HEK293 (cell line): Measurements from ENCODE around the gene PLEKHB1.

Source experiments
- BCL11A ChIP-seq: fragments of 450-650 bp; formaldehyde crosslinking; IDR thresholded peaks from 2 replicates; pipeline ENCODE4 v1.5.1; 2016; ENCODE audit warnings: low read depth, missing biosample characterization, missing genetic modification characterization
- GFI1B ChIP-seq: fragments of 450-650 bp; formaldehyde crosslinking; IDR thresholded peaks from 2 replicates; pipeline ENCODE4 v1.5.1; 2016; ENCODE audit warnings: missing biosample characterization, missing genetic modification characterization
- HOXA7 ChIP-seq: sonication (generic); formaldehyde crosslinking; IDR thresholded peaks from 2 replicates; pipeline ENCODE4 v1.8.1; 2022; ENCODE audit warnings: missing genetic modification reagents, borderline replicate concordance
- INSM2 ChIP-seq: fragments of 450-650 bp; formaldehyde crosslinking; IDR thresholded peaks from 2 replicates; pipeline ENCODE4 v1.5.1; 2016; ENCODE audit warnings: missing biosample characterization, missing genetic modification characterization
- KLF10 ChIP-seq: fragments of 450-650 bp; IDR thresholded peaks from 2 replicates; pipeline ENCODE4 v1.5.1; 2018; ENCODE audit warnings: missing biosample characterization, mild to moderate bottlenecking, missing genetic modification characterization
- PRDM1 ChIP-seq: fragments of 450-650 bp; formaldehyde crosslinking; IDR thresholded peaks from 2 replicates; pipeline ENCODE4; 2016; ENCODE audit warnings: missing biosample characterization, missing genetic modification characterization
- YY2 ChIP-seq: fragments of 450-650 bp; formaldehyde crosslinking; IDR thresholded peaks from 2 replicates; pipeline ENCODE4 v1.5.1; 2016; ENCODE audit warnings: missing biosample characterization, missing genetic modification characterization
- ZBTB26 ChIP-seq: fragments of 450-650 bp; formaldehyde crosslinking; optimal IDR thresholded peaks from 2 replicates; pipeline ENCODE3; 2016; ENCODE audit warnings: missing biosample characterization, mild to moderate bottlenecking, missing genetic modification characterization
- ZBTB6 ChIP-seq: fragments of 450-650 bp; formaldehyde crosslinking; IDR thresholded peaks from 2 replicates; pipeline ENCODE4 v1.5.1; 2017; ENCODE audit warnings: missing biosample characterization, missing genetic modification characterization
- ZEB2 ChIP-seq: fragments of 450-650 bp; formaldehyde crosslinking; IDR thresholded peaks from 2 replicates; pipeline ENCODE4 v1.5.1; 2016; ENCODE audit warnings: missing biosample characterization, missing genetic modification characterization
- ZNF10 ChIP-seq: fragments of 450-650 bp; formaldehyde crosslinking; IDR thresholded peaks from 2 replicates; pipeline ENCODE4 v1.5.1; 2017; ENCODE audit warnings: missing biosample characterization, missing genetic modification characterization
- ZNF146 ChIP-seq: fragments of 450-650 bp; formaldehyde crosslinking; IDR thresholded peaks from 2 replicates; pipeline ENCODE4 v1.5.1; 2016; ENCODE audit warnings: missing biosample characterization, missing genetic modification characterization
- ZNF18 ChIP-seq: fragments of 450-650 bp; formaldehyde crosslinking; IDR thresholded peaks from 2 replicates; pipeline ENCODE4 v1.5.1; 2016; ENCODE audit warnings: missing biosample characterization, missing genetic modification characterization
- ZNF19 ChIP-seq: fragments of 450-650 bp; formaldehyde crosslinking; IDR thresholded peaks from 2 replicates; pipeline ENCODE4; 2016; ENCODE audit warnings: missing biosample characterization, missing genetic modification characterization, low read depth
- ZNF223 ChIP-seq: fragments of 450-650 bp; formaldehyde crosslinking; IDR thresholded peaks from 2 replicates; pipeline ENCODE4 v1.5.1; 2016; ENCODE audit warnings: missing biosample characterization, missing genetic modification characterization
- ZNF23 ChIP-seq: fragments of 450-650 bp; formaldehyde crosslinking; IDR thresholded peaks from 2 replicates; pipeline ENCODE4 v1.5.1; 2016; ENCODE audit warnings: missing biosample characterization, missing genetic modification characterization, borderline replicate concordance
- ZNF37A ChIP-seq: fragments of 450-650 bp; IDR thresholded peaks from 2 replicates; pipeline ENCODE4 v1.5.1; 2018; ENCODE audit warnings: missing biosample characterization, missing genetic modification characterization
- ZNF391 ChIP-seq: fragments of 450-650 bp; formaldehyde crosslinking; IDR thresholded peaks from 2 replicates; pipeline ENCODE4 v1.5.1; 2016; ENCODE audit warnings: low read depth, missing biosample characterization, missing genetic modification characterization, borderline replicate concordance
- ZNF398 ChIP-seq: fragments of 450-650 bp; formaldehyde crosslinking; IDR thresholded peaks from 2 replicates; pipeline ENCODE4 v1.5.1; 2017; ENCODE audit warnings: missing biosample characterization, missing genetic modification characterization
- ZNF423 ChIP-seq: fragments of 450-650 bp; formaldehyde crosslinking; IDR thresholded peaks from 2 replicates; pipeline ENCODE4 v1.5.1; 2016; ENCODE audit warnings: missing biosample characterization, missing genetic modification characterization
- ZNF426 ChIP-seq: fragments of 450-650 bp; formaldehyde crosslinking; IDR thresholded peaks from 2 replicates; pipeline ENCODE4 v1.5.1; 2017; ENCODE audit warnings: missing biosample characterization, missing genetic modification characterization, mild to moderate bottlenecking, inconsistent platforms, moderate library complexity
- ZNF48 ChIP-seq: fragments of 450-650 bp; formaldehyde crosslinking; IDR thresholded peaks from 2 replicates; pipeline ENCODE4 v1.5.1; 2016; ENCODE audit warnings: missing biosample characterization, missing genetic modification characterization
- ZNF514 ChIP-seq: fragments of 450-650 bp; formaldehyde crosslinking; IDR thresholded peaks from 2 replicates; pipeline ENCODE4 v1.5.1; 2016; ENCODE audit warnings: missing biosample characterization, missing genetic modification characterization
- ZNF549 ChIP-seq: fragments of 450-650 bp; IDR thresholded peaks from 2 replicates; pipeline ENCODE4 v1.5.1; 2018; ENCODE audit warnings: missing biosample characterization, missing genetic modification characterization, mild to moderate bottlenecking, inconsistent platforms, moderate library complexity
- ZNF596 ChIP-seq: fragments of 450-650 bp; IDR thresholded peaks from 2 replicates; pipeline ENCODE4 v1.5.0; 2018; ENCODE audit warnings: missing biosample characterization, mild to moderate bottlenecking, missing genetic modification characterization, moderate library complexity
- ZNF623 ChIP-seq: fragments of 450-650 bp; formaldehyde crosslinking; IDR thresholded peaks from 2 replicates; pipeline ENCODE4 v1.5.1; 2016; ENCODE audit warnings: missing biosample characterization, missing genetic modification characterization
- ZNF664 ChIP-seq: fragments of 450-650 bp; formaldehyde crosslinking; IDR thresholded peaks from 2 replicates; pipeline ENCODE4 v1.5.1; 2016; ENCODE audit warnings: missing biosample characterization, missing genetic modification characterization
- ZNF670 ChIP-seq: fragments of 450-650 bp; formaldehyde crosslinking; IDR thresholded peaks from 2 replicates; pipeline ENCODE4 v1.5.1; 2016; ENCODE audit warnings: missing biosample characterization, missing genetic modification characterization, low read depth
- ZNF701 ChIP-seq: fragments of 450-650 bp; formaldehyde crosslinking; IDR thresholded peaks from 2 replicates; pipeline ENCODE4 v1.5.1; 2016; ENCODE audit warnings: missing biosample characterization, missing genetic modification characterization
- ZNF704 ChIP-seq: fragments of 450-650 bp; formaldehyde crosslinking; IDR thresholded peaks from 2 replicates; pipeline ENCODE4 v1.5.1; 2016; ENCODE audit warnings: missing biosample characterization, missing genetic modification characterization

PLEKHB1 gene

GRCh38 chr11:73647459-73648100, 1.2 kb downstream of the PLEKHB1 start (continued):
- TF ChIP-seq ZBTB6 (tag by site-specific recombination) (no peak), ZEB2 (tag by site-specific recombination) (0 out of 2 replicates have a peak, but pooled peaks have one; percentile 51), BCL11A (no peak), ZNF19 (tag by site-specific recombination) (no peak), ZNF146 (tag by site-specific recombination) (no peak), ZNF623 (no peak), KLF10 (tag by site-specific recombination) (peak; percentile 69; the same call in 1 of the 2 replicates), ZNF48 (tag by site-specific recombination) (no peak), ZNF701 (tag by site-specific recombination) (no peak), ZNF423 (tag by site-specific recombination) (no peak), ZNF549 (tag by site-specific recombination) (no peak), ZNF223 (no peak), ZNF37A (tag by site-specific recombination) (no peak), ZNF391 (no peak), ZNF704 (tag by site-specific recombination) (no peak), ZNF18 (tag by site-specific recombination) (no peak), ZNF426 (tag by site-specific recombination) (no peak), ZNF664 (tag by site-specific recombination) (no peak), ZNF23 (tag by site-specific recombination) (no peak), ZNF670 (tag by site-specific recombination) (no peak), YY2 (tag by site-specific recombination) (no peak), PRDM1 (tag by site-specific recombination) (no peak), ZBTB26 (tag by site-specific recombination) (no peak), ZNF398 (tag by site-specific recombination) (no peak), HOXA7 (CRISPR knock-in tag) (no peak), ZNF596 (tag by site-specific recombination) (no peak), INSM2 (tag by site-specific recombination) (no peak), ZNF514 (tag by site-specific recombination) (no peak), ZNF10 (tag by site-specific recombination) (no peak), GFI1B (tag by site-specific recombination) (no peak)
